Erythroblast (primary cell): ENCODE results near the gene DAPL1.

Experiments
- GATA1 ChIP-seq: IDR thresholded peaks from 2 replicates; pipeline ENCODE4 v1.6.1; 2011; ENCODE audit warnings: low read depth, mild to moderate bottlenecking, control low read depth, low read length, moderate library complexity
- POLR2A ChIP-seq: IDR thresholded peaks from 2 replicates; pipeline ENCODE4 v1.6.1; 2011; ENCODE audit warnings: mild to moderate bottlenecking, low read length

GRCh38 chr2:158782136-158782535 is 13.0 kb upstream of the DAPL1 start:
- no peak for TF ChIP-seq POLR2A
- no peak for TF ChIP-seq GATA1
